Measurements from ENCODE around the gene ZNF292.
"Not testable (repeated sequence)": the region's sequence is repeated elsewhere in the genome, so short reads cannot be mapped to it uniquely, and the experiment has no call there.

Gene ZNF292

DNA sequence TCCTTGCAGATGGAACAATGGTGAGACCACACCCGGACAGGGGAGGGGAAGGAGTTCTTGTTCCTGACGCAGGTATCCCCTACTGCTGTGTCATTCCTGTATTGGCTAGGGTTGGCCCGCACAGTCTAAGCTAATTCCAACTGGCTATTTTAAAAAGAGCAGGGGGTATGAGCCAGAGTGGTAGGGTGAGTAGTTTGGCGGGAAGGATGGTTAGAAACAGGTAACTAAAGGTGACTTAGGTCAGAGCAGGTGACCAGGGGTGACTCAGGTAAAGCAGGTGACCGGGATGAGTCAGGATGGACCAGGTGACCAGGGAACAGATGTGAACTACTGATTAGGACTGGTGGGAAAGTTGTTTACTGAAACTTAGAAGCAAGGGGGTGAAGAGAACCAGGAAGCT, 58.0 kb downstream of the ZNF292 start:
- no peak for DNase-seq (ENCODE audit: low read depth)

DNA sequence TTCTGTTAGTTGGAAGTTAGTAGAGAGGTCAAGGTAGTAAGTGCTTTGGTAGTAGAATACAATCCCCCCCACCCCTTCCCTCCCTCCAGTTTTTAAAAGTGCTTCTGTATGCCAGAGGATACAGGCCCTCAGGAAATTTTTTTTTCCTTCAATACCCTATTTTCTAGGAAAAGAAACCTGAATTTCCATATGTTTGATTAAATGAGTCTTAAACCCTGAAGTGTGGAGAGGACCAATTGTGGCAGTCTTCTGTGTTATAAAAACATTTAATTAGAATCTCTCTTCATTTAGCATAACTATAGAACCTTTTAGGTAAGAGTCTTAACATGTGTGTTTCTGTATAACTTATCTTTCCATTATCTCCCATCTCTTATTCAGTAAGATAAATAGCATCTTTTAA, 59.5 kb downstream of the ZNF292 start:
- DNase-seq (ENCODE audit: low read depth): no peak

DNA sequence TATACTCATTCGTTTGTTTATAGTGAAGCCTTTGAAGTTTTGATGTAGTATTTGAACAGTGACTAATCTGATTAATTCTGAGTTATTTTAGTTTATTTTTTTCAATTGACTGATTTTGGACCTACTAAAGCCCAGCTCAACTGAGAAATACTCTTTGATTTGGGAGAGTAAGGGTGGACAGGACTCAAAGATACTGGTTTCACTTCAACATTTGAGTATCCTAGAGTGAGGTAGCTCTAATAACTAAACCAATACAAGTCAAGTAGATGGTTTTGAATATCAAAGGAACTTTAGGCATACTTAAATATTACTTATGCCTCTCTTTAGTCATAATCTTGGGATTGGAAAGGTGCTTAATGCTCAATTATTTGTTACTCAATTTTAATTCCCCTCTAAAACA, 65.6 kb downstream of the ZNF292 start:
- DNase-seq (ENCODE audit: low read depth): no peak

DNA sequence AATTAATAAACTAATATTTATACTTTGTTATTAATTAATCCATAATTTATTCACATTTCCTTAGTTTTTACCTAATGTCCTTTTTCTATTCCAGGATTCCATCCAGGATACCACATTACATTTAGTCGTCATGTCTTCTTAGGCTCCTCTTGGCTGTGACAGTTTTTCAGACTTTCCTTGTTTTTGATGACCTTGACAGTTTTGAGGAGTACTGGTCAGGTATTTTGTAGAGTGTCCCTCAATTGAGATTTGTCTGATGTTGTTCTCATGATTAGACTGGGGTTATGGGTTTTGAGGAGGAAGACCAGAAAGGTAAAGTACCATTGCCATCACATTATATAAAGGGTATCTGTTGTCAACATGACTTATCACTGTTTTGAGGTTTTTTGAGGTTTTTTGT, 67.3 kb downstream of the ZNF292 start:
- no peak for DNase-seq (ENCODE audit: low read depth)

DNA sequence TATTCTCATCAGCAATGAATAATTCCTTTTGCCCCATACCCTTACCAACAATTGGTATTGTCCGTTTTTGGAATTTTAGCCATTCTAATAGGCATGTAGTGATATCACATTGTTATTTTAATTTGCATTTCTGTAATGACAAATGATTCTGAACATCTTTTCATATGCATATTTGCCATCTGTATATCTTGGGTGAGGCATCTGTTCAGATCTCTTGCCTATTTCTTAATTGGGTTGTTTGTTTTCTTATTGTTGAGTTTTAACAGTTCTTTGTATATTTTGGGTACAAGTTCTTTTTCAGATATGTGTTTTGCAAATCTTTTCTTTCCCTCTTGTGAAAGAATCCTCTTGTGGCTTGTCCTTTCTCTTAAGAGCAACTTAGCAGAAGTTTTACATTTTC, 69.6 kb downstream of the ZNF292 start:
- DNase-seq (ENCODE audit: low read depth): no peak

DNA sequence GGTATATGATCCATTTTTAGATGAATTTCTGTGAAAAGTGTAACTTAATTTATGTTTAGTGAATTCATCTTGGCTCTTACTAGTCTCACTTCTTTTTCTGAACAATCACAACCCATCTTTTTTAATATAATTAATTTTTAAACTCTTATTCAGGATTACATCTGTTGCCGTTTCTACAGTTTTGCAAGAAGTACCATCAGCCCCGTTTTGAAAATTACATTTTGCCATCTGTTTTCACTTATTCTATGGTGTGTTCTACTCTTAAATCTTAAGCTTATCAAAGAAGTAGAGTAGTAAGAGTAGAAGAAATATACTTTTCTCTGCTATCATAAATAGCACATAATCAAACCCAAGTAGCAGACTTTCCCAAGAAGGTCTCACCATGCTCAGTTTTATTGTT, 70.1 kb downstream of the ZNF292 start:
- no peak for DNase-seq (ENCODE audit: low read depth)

DNA sequence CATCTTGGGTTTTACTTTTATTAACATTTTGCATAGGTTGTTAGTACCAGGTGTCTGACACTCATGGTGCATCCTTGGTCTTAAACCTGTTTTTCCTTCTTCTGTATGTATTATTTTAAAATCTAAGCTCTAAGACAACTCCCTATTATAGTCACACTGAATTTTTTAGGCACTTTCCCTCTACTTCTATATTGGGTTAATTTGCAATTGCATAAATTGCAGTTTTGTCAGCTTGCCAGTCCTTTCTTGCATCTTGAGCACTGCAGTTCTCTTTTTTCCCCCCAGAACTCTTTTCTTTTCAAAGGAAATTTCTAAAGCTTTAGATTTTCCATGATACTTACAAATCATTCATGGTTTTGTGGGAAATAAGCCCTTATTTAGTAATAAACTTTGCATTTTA, 70.6 kb downstream of the ZNF292 start:
- no peak for DNase-seq (ENCODE audit: low read depth)

DNA sequence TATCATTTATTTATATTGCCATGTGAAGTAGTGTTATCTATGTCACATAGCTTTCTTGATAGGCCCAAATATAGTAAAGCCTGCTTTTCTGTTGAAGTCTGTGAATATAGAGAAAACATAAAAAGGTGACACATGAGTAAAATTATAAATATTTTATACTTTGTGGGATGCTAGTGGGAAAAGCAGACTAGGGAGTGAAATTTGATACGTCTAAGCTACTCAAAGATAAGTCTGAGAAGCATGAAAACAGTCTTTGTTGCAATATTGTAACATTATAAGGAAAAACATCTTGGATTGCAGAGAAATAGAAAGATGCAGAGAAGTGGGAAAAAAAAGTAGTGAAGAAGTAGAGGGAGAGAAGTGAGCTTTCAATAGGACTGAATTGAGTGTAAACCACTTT, 75.4 kb downstream of the ZNF292 start:
- DNase-seq (ENCODE audit: low read depth): no peak

DNA sequence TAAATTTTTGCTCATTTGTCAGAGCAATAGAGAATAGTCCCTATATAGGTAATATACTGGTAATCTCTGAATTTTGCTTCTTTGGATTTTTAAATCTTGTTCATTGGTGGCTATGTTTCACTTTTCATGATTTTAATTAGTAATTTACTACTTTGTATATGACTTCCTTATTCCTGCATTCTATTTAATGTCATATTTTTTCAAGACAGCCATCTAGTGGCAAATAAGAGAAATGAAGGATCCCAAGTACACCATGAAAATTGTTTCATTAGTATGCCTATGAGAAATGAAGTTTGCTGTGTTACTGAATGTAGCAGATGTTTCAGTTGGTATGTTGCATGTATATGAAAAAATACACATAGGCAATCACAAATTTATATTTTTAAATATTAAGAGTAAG, 82.4 kb downstream of the ZNF292 start:
- DNase-seq (ENCODE audit: low read depth): peak; percentile 5

DNA sequence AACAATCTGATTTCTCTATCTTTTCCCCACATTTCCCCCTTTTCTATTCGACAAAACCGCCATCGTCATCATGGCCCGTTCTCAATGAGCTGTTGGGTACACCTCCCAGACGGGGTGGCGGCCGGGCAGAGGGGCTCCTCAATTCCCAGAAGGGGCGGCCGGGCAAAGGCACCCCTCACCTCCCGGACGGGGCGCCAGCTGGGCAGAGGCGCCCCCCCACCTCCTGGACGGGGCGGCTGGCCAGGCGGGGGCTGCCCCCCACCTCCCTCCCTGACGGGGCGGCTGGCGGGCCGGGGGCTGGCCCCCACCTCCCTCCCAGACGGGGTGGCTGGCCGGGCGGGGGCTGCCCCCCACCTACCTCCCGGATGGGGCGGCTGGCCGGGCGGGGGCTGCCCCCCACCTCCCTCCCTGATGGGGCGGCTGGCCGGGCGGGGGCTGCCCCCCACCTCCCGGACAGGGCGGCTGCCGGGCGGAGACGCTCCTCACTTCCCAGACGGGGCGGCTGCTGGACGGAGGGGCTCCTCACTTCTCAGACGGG, 83.8 kb downstream of the ZNF292 start:
- DNase-seq (ENCODE audit: low read depth): not testable (repeated sequence)

DNA sequence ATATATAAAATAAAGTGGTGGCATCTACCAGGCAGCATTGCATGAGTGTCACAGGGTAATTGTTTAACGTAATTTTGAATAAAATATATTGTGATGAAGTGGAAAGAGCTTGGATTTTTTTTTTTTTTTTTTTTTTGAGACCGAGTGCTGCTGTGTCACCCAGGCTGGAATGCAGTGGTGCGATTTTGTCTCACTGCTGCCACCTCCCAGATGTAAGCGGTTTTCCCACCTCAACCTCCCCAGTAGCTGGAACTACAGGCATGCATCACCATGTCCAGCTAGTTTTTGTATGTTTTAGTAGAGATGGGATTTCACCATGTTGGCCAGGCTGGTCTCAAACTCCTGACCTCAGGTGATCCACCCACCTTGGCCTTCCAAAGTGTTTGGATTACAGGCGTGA, 85.9 kb downstream of the ZNF292 start:
- no peak for DNase-seq (ENCODE audit: low read depth)

DNA sequence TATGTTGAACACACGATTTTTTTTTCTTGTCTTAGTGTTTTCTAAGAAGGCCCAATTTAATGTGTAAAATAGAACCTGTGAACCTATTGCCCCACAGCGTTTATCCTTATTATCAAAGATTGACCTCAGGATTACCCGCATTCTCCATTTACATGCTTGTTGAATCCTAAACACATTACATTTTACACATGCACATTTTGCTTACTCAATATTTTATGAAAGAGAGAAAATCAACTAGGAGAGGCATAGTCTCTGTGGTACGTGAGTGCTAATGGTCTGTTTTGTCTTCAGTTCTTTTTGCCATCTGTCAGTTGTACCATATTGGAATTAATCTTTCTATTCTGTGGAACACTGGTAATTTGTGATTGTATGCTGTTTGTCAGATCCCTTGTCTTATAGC, 86.9 kb downstream of the ZNF292 start:
- DNase-seq (ENCODE audit: low read depth): no peak

DNA sequence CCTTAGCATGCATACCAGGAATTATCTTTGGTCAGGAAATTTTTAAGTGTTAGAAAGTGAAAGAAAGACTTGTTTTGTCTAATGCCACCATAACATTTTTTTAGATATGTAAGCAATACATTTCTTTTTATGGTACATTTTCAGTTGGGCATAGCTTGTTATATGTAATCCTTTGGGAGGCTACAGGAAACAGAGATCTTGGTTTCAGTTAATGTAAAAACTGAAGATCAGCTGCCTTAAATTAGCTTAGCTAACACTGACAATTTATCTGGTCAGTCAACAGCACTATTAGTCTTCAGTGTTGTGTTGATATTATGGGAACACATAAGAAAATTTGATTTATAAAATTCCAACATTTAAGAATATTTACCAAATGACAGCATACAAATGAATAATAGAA, 88.4 kb downstream of the ZNF292 start:
- no peak for DNase-seq (ENCODE audit: low read depth)

DNA sequence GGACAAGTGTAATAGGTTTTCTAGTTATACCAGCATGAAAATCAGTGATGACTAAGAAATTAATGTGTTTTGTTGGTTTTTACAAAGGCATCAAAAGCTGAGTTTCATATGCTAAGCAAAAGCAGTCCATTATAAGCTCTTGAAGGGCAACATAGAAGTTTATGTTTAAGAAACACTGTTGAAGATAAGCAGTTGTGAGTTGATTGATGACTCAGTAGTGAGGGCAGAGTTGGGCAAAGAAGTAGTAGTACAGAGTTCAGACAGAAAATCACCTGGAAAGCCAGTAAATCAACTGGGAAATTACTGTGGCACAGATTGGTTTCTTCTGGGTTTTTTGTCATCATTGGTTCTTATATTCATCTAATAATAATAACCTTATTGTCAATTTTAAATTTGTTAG, 89.0 kb downstream of the ZNF292 start:
- DNase-seq (ENCODE audit: low read depth): no peak

DNA sequence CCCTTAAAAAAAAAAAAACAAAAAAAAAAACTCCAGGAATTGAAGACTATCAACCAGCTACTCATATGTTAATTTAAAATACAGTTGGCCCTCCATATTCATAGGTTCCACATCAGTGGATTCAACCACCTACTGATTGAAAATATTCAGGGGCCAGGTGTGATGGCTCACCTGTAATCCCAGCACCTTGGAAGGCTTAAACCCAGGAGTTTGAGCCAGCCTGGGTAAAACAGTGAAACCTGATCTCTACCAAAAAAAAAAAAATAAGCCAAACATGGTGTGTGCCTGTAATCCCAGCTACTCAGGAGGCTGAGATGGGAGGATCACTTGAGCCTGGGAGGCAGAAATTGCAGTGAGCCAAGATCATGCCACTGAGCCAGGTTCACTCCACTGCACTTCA, 94.7 kb downstream of the ZNF292 start:
- DNase-seq (ENCODE audit: low read depth): no peak

DNA sequence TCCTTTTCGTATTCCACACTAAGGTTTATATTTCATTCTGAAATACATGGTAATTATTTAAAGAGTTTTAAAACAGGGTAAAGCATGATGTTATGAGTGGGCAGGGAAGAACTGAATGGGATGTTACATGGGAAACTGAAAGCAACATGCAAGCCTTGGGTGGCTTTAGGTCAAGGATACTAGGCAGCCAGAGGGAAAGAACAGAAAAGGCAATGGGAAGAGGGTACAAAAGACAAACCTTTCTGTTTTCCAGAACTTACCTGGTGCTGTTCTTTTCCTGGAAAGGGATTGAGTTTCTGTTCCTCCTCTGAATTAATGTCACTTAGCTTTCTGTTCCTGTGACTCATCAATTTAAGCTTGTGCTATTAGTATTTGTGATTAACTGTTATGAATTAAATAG, 95.9 kb downstream of the ZNF292 start:
- no peak for DNase-seq (ENCODE audit: low read depth)

DNA sequence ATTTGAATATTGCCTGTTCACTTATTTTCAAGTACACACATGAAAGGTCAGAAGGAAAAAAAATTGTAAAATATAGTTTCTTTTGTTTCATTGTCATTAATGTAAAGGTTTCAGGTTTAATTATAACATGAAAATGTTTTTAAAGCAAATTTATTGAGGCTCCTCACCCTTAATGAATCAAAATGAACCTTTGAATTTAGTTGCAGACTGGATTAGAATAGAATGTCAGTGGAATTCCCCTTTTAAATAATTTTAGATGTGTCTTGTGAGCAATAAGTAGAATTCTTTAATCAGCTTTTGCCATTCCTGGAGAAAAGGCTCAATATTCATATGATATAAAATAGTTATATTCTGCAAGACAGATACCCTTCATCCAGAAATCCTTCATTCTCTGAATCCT, 96.4 kb downstream of the ZNF292 start:
- no peak for DNase-seq (ENCODE audit: low read depth)

DNA sequence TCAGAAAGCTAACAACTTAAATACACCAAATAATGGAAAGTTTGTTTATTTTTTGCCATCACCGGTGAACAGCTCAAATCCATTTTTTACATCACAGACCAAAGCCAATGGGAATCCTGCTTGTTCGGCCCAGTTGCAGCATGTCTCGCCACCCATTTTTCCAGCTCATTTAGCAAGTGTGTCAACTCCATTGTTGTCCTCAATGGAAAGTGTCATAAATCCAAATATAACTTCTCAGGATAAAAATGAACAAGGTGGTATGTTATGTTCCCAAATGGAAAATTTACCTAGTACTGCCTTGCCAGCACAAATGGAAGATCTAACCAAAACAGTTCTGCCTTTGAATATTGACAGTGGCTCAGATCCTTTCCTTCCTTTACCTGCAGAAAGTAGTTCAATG, 101.7 kb downstream of the ZNF292 start:
- DNase-seq (ENCODE audit: low read depth): no peak

DNA sequence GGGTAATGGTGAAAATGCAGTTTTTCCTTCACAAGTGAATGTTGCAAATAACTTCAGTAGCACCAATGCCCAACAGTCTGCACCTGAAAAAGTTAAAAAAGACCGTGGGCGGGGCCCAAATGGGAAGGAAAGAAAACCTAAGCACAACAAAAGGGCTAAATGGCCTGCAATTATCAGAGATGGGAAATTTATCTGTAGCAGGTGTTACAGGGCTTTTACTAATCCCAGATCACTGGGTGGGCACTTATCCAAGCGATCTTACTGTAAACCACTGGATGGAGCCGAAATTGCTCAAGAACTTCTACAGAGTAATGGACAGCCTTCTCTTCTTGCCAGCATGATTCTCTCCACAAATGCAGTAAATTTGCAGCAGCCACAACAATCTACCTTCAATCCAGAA, 102.2 kb downstream of the ZNF292 start:
- no peak for DNase-seq (ENCODE audit: low read depth)

DNA sequence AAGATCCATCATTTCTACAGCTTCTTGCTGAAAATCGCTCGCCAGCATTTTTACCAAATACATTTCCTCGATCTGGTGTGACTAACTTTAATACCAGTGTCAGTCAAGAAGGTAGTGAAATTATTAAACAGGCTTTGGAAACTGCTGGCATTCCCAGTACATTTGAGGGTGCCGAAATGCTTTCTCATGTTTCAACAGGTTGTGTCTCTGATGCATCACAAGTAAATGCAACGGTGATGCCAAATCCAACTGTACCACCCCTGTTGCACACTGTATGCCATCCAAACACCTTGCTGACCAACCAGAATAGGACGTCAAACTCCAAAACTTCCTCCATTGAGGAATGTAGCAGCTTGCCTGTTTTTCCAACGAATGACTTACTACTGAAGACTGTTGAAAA, 102.6 kb downstream of the ZNF292 start:
- DNase-seq (ENCODE audit: low read depth): no peak

DNA sequence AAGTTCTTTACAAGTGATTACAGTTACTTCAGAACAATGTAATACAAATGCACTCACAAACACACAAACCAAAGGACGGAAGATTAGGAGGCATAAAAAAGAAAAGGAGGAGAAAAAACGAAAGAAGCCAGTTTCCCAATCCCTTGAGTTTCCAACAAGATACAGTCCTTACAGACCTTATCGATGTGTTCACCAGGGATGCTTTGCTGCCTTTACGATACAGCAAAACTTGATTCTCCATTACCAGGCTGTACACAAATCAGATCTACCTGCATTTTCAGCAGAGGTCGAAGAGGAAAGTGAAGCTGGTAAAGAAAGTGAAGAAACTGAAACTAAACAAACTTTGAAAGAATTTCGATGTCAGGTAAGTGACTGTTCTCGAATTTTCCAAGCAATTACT, 104.4 kb downstream of the ZNF292 start:
- no peak for DNase-seq (ENCODE audit: low read depth)

DNA sequence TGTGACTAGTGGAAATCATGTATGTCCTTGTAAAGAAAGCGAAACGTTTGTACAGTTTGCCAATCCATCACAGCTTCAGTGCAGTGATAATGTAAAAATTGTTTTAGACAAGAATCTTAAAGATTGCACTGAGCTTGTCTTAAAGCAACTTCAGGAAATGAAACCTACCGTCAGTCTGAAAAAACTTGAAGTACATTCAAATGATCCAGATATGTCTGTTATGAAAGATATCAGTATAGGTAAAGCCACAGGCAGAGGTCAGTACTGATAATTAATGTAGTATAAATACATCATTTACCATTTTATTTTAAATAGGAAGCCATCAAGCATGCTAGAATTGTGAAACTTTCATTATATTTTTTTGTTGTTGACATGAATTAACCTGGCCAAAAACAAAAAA, 106.2 kb downstream of the ZNF292 start:
- DNase-seq (ENCODE audit: low read depth): no peak

DNA sequence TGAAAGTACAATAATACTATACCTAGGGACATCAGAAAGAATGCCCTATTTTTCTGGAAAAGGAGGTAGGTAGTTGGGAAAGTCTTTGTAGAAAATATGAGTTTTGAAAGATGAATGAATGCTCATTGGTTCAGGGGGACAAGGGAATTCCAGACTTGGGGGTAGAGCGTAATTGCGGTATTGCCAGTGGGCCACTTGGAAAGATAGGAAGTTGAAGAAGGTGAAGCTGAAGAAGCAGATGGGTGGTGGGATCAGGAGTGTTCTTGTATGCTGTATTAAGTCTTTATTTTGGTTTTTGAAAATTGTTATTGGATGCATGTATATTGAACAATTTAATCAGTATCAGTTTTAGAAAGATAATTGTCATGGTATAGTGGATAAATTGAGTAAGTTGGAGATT, 109.1 kb downstream of the ZNF292 start:
- no peak for DNase-seq (ENCODE audit: low read depth)

DNA sequence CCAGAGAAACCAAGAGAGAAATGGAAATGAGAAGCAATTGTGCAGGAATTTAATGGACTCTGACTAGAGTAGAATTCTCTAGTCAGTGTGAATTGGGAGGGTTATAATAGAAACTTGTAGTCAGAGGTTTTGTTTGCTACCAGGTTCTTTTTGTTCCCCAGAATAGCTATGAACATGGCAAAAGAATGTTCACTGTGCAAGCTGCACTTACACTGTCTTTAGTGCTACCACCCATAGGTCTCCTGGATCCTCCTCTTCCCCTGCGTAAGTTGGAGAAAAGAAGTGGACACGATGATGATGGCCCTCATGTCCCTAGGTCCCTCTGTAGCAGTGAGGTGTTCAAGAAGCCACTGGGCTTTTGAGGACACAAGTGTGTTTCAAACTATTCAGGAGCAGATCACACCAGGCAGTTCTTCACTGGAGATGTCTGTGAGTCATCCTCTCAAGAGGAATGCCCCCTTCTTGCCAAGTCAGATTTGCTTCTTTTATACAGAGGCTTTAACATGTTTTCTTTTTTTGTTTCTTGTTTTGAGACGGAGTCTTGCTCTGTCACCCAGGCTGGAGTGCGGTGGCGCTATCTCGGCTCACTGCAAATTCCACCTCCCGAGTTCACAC, 119.4 kb downstream of the ZNF292 start:
- peak; percentile 38 for DNase-seq (ENCODE audit: low read depth)

DNA sequence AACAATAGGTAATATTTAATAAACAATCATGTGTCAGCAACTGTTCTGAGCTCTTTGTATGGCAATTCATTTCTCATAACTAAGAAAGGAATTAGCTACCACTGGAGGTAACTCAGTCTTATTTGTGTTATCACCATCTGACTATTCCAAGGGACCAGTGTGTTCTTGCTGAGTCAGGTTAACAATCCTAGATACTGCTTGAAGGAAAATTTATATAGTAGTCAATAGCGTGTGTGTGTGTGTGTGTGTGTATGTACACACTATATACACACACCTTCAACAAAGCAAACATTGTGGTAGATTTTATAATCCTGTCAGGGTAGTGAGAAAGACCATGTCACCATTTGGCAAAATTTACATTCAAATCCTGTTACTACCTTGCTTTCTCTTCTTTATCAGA, 121.3 kb downstream of the ZNF292 start:
- no peak for DNase-seq (ENCODE audit: low read depth)
